Measurements from ENCODE around the gene ATP6V1G1. TPM values are rescaled to one million over a fixed set of nuclear protein-coding genes. Genes with fewer than 3 reads are reported as not detected.

The ATP6V1G1 gene
- total RNA-seq, 1 experiment from 2014 or later = 90.6 TPM

DNA sequence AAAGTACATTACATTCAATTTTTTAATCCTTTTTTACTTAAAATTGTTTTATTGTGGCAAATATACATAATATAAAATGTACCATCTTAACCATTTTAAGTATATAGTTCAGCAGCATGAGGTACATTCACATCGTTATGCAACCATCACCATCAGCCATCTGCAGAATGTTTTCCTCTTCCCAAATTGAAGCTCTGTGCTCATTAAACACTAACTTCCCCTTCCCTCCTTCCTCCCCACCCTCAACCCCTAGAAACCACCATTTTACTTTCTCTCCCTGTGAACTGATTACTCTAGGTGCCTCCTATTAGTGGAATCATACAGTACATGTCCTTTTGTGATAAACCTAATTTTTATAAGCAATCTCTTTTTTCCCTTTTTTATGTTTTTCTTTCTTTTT, 54.4 kb downstream of the ATP6V1G1 start:
- Histone ChIP-seq H2AFZ (no peak overlapping the region), H3K4me2 (no peak overlapping the region), H3F3A (ENCODE audit: insufficient read depth, low read depth) (no peaks in the 10 kb centered on the region), H3K4me1 (replicated peaks; ENCODE audit: insufficient read depth) (no peaks in the 10 kb centered on the region), H3K36me3 (ENCODE audit: low read depth) (no peaks in the 10 kb centered on the region), H3K27ac (no peak overlapping the region), H3K9me2 (ENCODE audit: insufficient read depth) (no peaks in the 10 kb centered on the region), H3K27me3 (ENCODE audit: insufficient read depth, low read depth) (no peaks in the 10 kb centered on the region), H3K79me2 (ENCODE audit: low read depth) (no peaks in the 10 kb centered on the region), H3K4me3 (no peak overlapping the region), H3K9me3 (ENCODE audit: insufficient read depth, low read depth) (no peaks in the 10 kb centered on the region), H4K20me1 (ENCODE audit: insufficient read depth) (no peaks in the 10 kb centered on the region)
- intact Hi-C loops (cut with micrococcal nuclease; ENCODE audit: unreplicated experiment) = no loop called here
- no peak for TF ChIP-seq EZH2 (IDR thresholded peaks at IDR 0.05; ENCODE audit: low read depth)
- TF ChIP-seq, protein P1, sequence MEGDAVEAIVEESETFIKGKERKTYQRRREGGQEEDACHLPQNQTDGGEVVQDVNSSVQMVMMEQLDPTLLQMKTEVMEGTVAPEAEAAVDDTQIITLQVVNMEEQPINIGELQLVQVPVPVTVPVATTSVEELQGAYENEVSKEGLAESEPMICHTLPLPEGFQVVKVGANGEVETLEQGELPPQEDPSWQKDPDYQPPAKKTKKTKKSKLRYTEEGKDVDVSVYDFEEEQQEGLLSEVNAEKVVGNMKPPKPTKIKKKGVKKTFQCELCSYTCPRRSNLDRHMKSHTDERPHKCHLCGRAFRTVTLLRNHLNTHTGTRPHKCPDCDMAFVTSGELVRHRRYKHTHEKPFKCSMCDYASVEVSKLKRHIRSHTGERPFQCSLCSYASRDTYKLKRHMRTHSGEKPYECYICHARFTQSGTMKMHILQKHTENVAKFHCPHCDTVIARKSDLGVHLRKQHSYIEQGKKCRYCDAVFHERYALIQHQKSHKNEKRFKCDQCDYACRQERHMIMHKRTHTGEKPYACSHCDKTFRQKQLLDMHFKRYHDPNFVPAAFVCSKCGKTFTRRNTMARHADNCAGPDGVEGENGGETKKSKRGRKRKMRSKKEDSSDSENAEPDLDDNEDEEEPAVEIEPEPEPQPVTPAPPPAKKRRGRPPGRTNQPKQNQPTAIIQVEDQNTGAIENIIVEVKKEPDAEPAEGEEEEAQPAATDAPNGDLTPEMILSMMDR (conservative IDR thresholded peaks at IDR 0.05) = no peak
- DNase-seq = no peak
- ChIA-PET CTCF (interaction anchor here (0.6 kb wide), 1 partner anchor 246 kb away, joined by 4 read pairs; no protein-coding TSS in a partner anchor), POLR2A (ENCODE audit: unreplicated experiment) (no interaction called here)
- BruUV-seq (replicated peaks) = no TSS peak

DNA sequence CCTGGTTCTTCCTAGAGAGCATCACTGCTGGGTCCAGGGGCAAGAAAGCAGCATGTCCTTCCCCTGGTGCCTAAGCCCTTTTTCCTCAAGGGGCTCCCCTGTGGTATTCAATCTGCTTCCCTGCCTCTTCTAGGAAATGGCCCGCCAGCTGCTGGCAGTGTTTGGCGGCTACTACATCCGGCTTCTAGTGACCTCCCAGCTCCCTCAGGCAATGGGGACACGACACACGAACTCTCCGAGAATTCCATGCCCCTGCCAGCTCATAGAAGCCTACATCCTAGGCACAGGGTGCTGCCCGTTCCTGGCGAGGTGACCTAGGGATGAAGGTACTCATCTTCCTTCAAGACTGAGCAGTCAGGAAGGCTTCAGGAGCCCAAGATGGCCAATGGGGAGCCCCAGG, 55.4 kb downstream of the ATP6V1G1 start:
- Histone ChIP-seq H3K4me3 (no peak overlapping the region), H3K27me3 (ENCODE audit: insufficient read depth, low read depth) (no peaks in the 10 kb centered on the region), H3K4me1 (replicated peaks; ENCODE audit: insufficient read depth) (no peaks in the 10 kb centered on the region), H3K9me2 (ENCODE audit: insufficient read depth) (no peaks in the 10 kb centered on the region), H3K36me3 (ENCODE audit: low read depth) (no peaks in the 10 kb centered on the region), H2AFZ (no peak overlapping the region), H3K4me2 (no peak overlapping the region), H3K9me3 (ENCODE audit: insufficient read depth, low read depth) (0 out of 2 replicates have a peak, but pooled peaks cover 4% of the 10 kb centered on the region), H3K79me2 (ENCODE audit: low read depth) (no peaks in the 10 kb centered on the region), H3F3A (ENCODE audit: insufficient read depth, low read depth) (no peaks in the 10 kb centered on the region), H3K27ac (no peak overlapping the region), H4K20me1 (ENCODE audit: insufficient read depth) (no peaks in the 10 kb centered on the region)
- CTCF ChIA-PET = no interaction called here
- POLR2A ChIA-PET (ENCODE audit: unreplicated experiment) = no interaction called here
- intact Hi-C loops (cut with micrococcal nuclease; ENCODE audit: unreplicated experiment) = no loop called here
- no TSS peak for BruUV-seq (replicated peaks)
- DNase-seq = no peak
- TF ChIP-seq, protein P1 (conservative IDR thresholded peaks at IDR 0.05) = no peak
- no peak for TF ChIP-seq EZH2 (IDR thresholded peaks at IDR 0.05; ENCODE audit: low read depth)

DNA sequence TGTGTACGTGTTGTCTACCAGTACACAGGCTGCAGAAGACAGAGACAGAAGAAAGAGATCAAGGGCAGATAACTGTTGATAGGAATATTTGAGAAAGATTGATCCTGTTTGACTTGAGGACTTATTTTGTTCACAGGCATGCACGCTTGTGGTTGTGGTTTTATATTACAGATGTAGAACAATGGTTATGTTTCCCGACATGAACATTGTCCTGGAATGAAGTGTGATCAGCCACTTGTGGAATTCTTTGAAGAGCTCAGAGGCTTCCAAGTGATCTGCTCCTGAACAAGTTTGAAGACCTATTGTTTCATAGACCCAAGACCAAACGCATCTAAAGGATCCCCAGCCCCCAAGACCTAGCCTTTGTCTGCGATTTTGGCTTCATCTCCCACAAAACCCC, 56.3 kb downstream of the ATP6V1G1 start:
- TF ChIP-seq EZH2 (IDR thresholded peaks at IDR 0.05; ENCODE audit: low read depth) = no peak
- TF ChIP-seq, protein P1 (conservative IDR thresholded peaks at IDR 0.05) = no peak
- H3K27me3 ChIP-seq (ENCODE audit: insufficient read depth, low read depth) = no peaks in the 10 kb centered on the region
- H3K4me3 ChIP-seq = no peak overlapping the region
- no peaks in the 10 kb centered on the region for H3F3A ChIP-seq (ENCODE audit: insufficient read depth, low read depth)
- CTCF ChIA-PET = no interaction called here
- intact Hi-C loops (cut with micrococcal nuclease; ENCODE audit: unreplicated experiment) = no loop called here
- no peaks in the 10 kb centered on the region for H3K79me2 ChIP-seq (ENCODE audit: low read depth)
- no peaks in the 10 kb centered on the region for H3K4me1 ChIP-seq (replicated peaks; ENCODE audit: insufficient read depth)
- H4K20me1 ChIP-seq (ENCODE audit: insufficient read depth) = no peaks in the 10 kb centered on the region; the same call in 1 of the 2 replicates
- H3K4me2 ChIP-seq = no peak overlapping the region
- no peaks in the 10 kb centered on the region for H3K36me3 ChIP-seq (ENCODE audit: low read depth)
- H3K27ac ChIP-seq = no peak overlapping the region
- H3K9me3 ChIP-seq (ENCODE audit: insufficient read depth, low read depth) = 0 out of 2 replicates have a peak, but pooled peaks cover 4% of the 10 kb centered on the region
- no peaks in the 10 kb centered on the region for H3K9me2 ChIP-seq (ENCODE audit: insufficient read depth)
- BruUV-seq (replicated peaks) = no TSS peak
- POLR2A ChIA-PET (ENCODE audit: unreplicated experiment) = no interaction called here
- no peak overlapping the region for H2AFZ ChIP-seq
- no peak for DNase-seq

Other genes starting within 250 kb of the ATP6V1G1 start
- 11.5 and 14.4 TPM in 2 replicates for gene AKNA, start 199.8 kb upstream of the ATP6V1G1 start, total RNA-seq (2021)
- gene WHRN, start 82.3 kb upstream of the ATP6V1G1 start, total RNA-seq (2021) = 19.8 and 21.9 TPM in 2 replicates
- gene TMEM268, start 23.5 kb downstream of the ATP6V1G1 start, total RNA-seq (2021) = 6.6 and 12.1 TPM in 2 replicates
- not detected in 2 replicates for gene TEX53, start 70.0 kb downstream of the ATP6V1G1 start, total RNA-seq (2021)
- gene TEX48, start 94.4 kb downstream of the ATP6V1G1 start, total RNA-seq (2021) = not detected in 2 replicates
- gene TNFSF15, start 218.3 kb downstream of the ATP6V1G1 start, total RNA-seq (2021) = 0.33 and 0.55 TPM in 2 replicates

Data from PC-9 (cell line).